ENCODE measurements around the gene PTPN12.

The PTPN12 gene

DNA sequence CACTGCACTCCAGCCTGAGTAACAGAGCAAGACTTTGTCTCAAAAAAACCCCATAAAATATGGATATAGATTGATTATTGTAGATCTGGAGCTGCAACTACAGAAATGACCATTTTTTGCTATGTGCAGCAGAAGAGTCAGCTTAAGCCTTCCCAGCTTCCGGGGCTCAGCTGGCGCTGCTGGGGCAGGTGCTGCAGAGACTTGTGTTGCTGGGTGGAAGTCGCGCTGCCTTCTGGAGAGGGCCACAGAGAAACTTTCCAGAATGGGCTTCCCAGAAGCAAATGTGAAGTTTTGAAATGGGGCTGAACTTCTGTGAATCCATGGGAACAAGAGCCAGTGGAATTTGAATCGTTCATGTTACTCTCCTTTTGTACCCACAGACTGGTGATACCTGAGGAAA is 121.8 kb downstream of the PTPN12 start:
- ChIA-PET CTCF (interaction anchor here (0.7 to 2.8 kb wide), 3 partner anchors 16 to 101 kb away, joined by 3 to 9 read pairs (median 4); no protein-coding TSS in a partner anchor), POLR2A (ENCODE audit: low non-redundant PET) (no interaction called here)
- TF ChIP-seq, protein P1, sequence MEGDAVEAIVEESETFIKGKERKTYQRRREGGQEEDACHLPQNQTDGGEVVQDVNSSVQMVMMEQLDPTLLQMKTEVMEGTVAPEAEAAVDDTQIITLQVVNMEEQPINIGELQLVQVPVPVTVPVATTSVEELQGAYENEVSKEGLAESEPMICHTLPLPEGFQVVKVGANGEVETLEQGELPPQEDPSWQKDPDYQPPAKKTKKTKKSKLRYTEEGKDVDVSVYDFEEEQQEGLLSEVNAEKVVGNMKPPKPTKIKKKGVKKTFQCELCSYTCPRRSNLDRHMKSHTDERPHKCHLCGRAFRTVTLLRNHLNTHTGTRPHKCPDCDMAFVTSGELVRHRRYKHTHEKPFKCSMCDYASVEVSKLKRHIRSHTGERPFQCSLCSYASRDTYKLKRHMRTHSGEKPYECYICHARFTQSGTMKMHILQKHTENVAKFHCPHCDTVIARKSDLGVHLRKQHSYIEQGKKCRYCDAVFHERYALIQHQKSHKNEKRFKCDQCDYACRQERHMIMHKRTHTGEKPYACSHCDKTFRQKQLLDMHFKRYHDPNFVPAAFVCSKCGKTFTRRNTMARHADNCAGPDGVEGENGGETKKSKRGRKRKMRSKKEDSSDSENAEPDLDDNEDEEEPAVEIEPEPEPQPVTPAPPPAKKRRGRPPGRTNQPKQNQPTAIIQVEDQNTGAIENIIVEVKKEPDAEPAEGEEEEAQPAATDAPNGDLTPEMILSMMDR (conservative IDR thresholded peaks at IDR 0.05; ENCODE audit: low read depth) = no peak
- no peak for DNase-seq (ENCODE audit: low spot score)
- no peak overlapping the region for H3K27ac ChIP-seq

- no peak for DNase-seq (ENCODE audit: low spot score)
- H3K27ac ChIP-seq = no peak overlapping the region
- TF ChIP-seq, protein P1 (conservative IDR thresholded peaks at IDR 0.05; ENCODE audit: low read depth) = no peak
- POLR2A ChIA-PET (ENCODE audit: low non-redundant PET) = no interaction called here
- CTCF ChIA-PET = no interaction called here
These were observed 124.7 kb downstream of the PTPN12 start for GRCh38 chr7:77661816-77662215.

DNA sequence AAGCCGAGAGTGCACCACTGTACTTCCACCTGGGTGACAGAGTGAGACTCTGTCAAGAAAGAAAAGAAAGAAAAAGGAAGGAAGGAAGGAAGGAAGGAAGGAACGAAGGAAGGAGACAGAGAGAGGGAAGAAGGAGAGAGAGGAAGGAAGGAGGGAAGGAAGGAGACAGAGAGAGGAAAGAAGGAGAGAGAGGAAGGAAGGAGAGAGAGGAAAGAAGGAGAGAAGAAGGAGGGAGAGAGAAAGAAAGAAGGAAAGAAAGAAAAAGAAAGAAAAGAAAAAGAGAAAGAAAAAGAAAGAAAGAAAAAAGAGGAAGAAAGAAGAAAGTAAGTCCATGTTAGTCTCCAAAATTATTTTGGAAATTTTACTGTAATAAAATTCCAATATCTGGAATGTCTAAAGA is 125.8 kb downstream of the PTPN12 start:
- TF ChIP-seq, protein P1 (conservative IDR thresholded peaks at IDR 0.05; ENCODE audit: low read depth) = no peak
- ChIA-PET CTCF (no interaction called here), POLR2A (ENCODE audit: low non-redundant PET) (no interaction called here)
- no peak overlapping the region for H3K27ac ChIP-seq
- no peak for DNase-seq (ENCODE audit: low spot score)

- ChIA-PET POLR2A (ENCODE audit: low non-redundant PET) (no interaction called here), CTCF (interaction anchor here (0.7 to 1.3 kb wide), 3 partner anchors 13 to 53 kb away, joined by 3 to 5 read pairs (median 4); no protein-coding TSS in a partner anchor)
- no peak for DNase-seq (ENCODE audit: low spot score)
- TF ChIP-seq, protein P1 (conservative IDR thresholded peaks at IDR 0.05; ENCODE audit: low read depth) = no peak
- H3K27ac ChIP-seq = peak overlapping the region; percentile 57
These were observed 127.6 kb downstream of the PTPN12 start for GRCh38 chr7:77664715-77665114.

DNA sequence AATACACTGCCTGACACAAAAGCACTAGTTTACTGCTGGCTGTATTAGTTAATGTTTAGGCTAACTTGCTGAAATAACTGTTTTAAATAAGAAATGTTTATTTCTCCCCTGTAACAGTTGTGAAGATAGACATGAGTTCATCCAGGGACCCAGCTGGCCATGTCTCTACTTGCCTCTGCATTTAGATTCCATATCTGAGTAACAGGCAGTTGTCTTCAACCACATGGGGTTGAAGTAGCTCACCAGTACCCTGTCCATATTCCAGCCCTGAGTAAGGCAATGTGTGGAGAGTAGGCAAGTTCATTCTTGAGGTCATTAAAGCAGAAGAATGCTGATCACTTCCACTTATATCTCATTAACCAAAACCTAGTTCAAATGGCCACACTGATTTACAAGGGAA is 128.1 kb downstream of the PTPN12 start:
- DNase-seq (ENCODE audit: low spot score) = peak; percentile 48
- POLR2A ChIA-PET (ENCODE audit: low non-redundant PET) = no interaction called here
- TF ChIP-seq, protein P1 (conservative IDR thresholded peaks at IDR 0.05; ENCODE audit: low read depth) = no peak
- peak overlapping the region; percentile 69 for H3K27ac ChIP-seq
- CTCF ChIA-PET = interaction anchor here (0.8 kb wide), 1 partner anchor 14 kb away, joined by 3 read pairs; no protein-coding TSS in a partner anchor

- POLR2A ChIA-PET (ENCODE audit: low non-redundant PET) = no interaction called here
- no peak overlapping the region for H3K27ac ChIP-seq
- TF ChIP-seq, protein P1 (conservative IDR thresholded peaks at IDR 0.05; ENCODE audit: low read depth) = no peak
- no peak for DNase-seq (ENCODE audit: low spot score)
- CTCF ChIA-PET = interaction anchor here (1.1 kb wide), 1 partner anchor 92 kb away, joined by 3 read pairs; no protein-coding TSS in a partner anchor
These were observed 130.5 kb downstream of the PTPN12 start for GRCh38 chr7:77667459-77668086.
